GM12878 (cell line): ENCODE measurements around the gene RECQL. TPM values are rescaled to one million over a fixed set of nuclear protein-coding genes. Genes with fewer than 3 reads are reported as not detected.
"Not testable (repeated sequence)": the region's sequence is repeated elsewhere in the genome, so short reads cannot be mapped to it uniquely, and the experiment has no call there.

Source experiments
- ATAC-seq: fragments of 200-7000 bp; cut with Tn5 transposase; 3 replicates; pipeline ENCODE4 v1.9.1; 2020; ENCODE audit warnings: mild to moderate bottlenecking, moderate library complexity
- BruUV-seq: library from RNA; stranded (reverse); fragments of 400-500 nt; replicated peaks from 2 replicates; lab custom pipeline; 2021; lab: Mats Ljungman, UMichigan
- CTCF ChIA-PET: fragments of 300-600 bp; sonication (Branson Sonifier 250); formaldehyde crosslinking; extraction: SDS; loops from one replicate; lab custom pipeline; 2021; ENCODE audit warnings: inconsistent platforms; lab: Yijun Ruan, JAX
- POLR2A ChIA-PET: fragments of 350-600 bp; formaldehyde crosslinking; extraction: SDS; loops from one replicate; lab custom pipeline; 2021; ENCODE audit warnings: inconsistent platforms; lab: Charles Lee
- RAD21 ChIA-PET: fragments of 300-600 bp; sonication (Branson Sonifier 250); formaldehyde crosslinking; loops from one replicate; lab custom pipeline; 2023; ENCODE audit warnings: antibody characterized with exemption; ENCODE audit not compliant: unreplicated experiment; lab: Charles Lee
- SMC1A ChIA-PET: fragments of 300-600 bp; sonication (Branson Sonifier 250); formaldehyde crosslinking; loops from one replicate; lab custom pipeline; 2023; ENCODE audit not compliant: unreplicated experiment, uncharacterized antibody; lab: Charles Lee
- DNase-seq: peaks from one replicate; pipeline ENCODE4 v3.0.0-alpha.2; 2011; ENCODE audit warnings: low read depth, low spot score
- FAIRE-seq: peaks from 3 replicates; lab custom pipeline; 2011; peaks lifted over from hg19 to GRCh38; lab: Jason Lieb, UNC
- H2AFZ ChIP-seq: 2 replicates; pipeline ENCODE4 v1.6.0; 2011; ENCODE audit warnings: low read depth, low read length, control low read depth; ENCODE audit not compliant: control insufficient read depth
- H3K27ac ChIP-seq: 2 replicates; pipeline ENCODE4 v1.5.1; 2011; ENCODE audit warnings: control low read depth; ENCODE audit not compliant: control insufficient read depth, insufficient read depth
- H3K27me3 ChIP-seq, 2 experiments: replicated peaks in 1 of 2; 2 replicates each; pipeline versions ENCODE4 v1.6.0 to v1.6.1; 2011; ENCODE audit warnings: low read length in 1 of 2; ENCODE audit not compliant: control insufficient read depth in 2 of 2, insufficient read depth in 2 of 2
- H3K36me3 ChIP-seq, 2 experiments: 2 replicates each; pipeline ENCODE4 v1.5.1; 2011; ENCODE audit warnings: low read length in 1 of 2; ENCODE audit not compliant: control insufficient read depth in 2 of 2, insufficient read depth in 2 of 2
- H3K4me1 ChIP-seq: 2 replicates; pipeline ENCODE4 v1.6.1; 2011; ENCODE audit warnings: mild to moderate bottlenecking, low read length, moderate library complexity, mixed read lengths; ENCODE audit not compliant: control insufficient read depth, insufficient read depth
- H3K4me2 ChIP-seq: 2 replicates; pipeline ENCODE4 v1.6.0; 2011; ENCODE audit warnings: control low read depth; ENCODE audit not compliant: control insufficient read depth, insufficient read depth
- H3K4me3 ChIP-seq: fragments of 200-600 bp; sonication (generic); 2 replicates; pipeline ENCODE4 v1.5.1; 2016
- H3K79me2 ChIP-seq: 2 replicates; pipeline ENCODE4 v1.6.0; 2011; ENCODE audit warnings: low read length; ENCODE audit not compliant: control insufficient read depth, insufficient read depth
- H3K9ac ChIP-seq: 2 replicates; pipeline ENCODE4 v1.8.0; 2011; ENCODE audit warnings: low read length, control low read depth, mixed read lengths; ENCODE audit not compliant: control insufficient read depth, insufficient read depth
- H3K9me3 ChIP-seq: replicated peaks from 3 replicates; pipeline ENCODE4 v1.5.1; 2011; ENCODE audit warnings: mild to moderate bottlenecking, low read length; ENCODE audit not compliant: control insufficient read depth, insufficient read depth
- H4K20me1 ChIP-seq: 2 replicates; pipeline ENCODE4 v1.6.0; 2011; ENCODE audit not compliant: control insufficient read depth, insufficient read depth
- WGBS: methylation state at CpG from one replicate; pipeline ENCODE4 v1.1.6; 2016; ENCODE audit warnings: low lambda C conversion rate; ENCODE audit not compliant: insufficient replicate concordance, insufficient coverage; ENCODE audit errors: missing lambda C conversion rate; 5-methylcytosine and 5-hydroxymethylcytosine counted together
- in situ Hi-C: fragments of 300-500 bp; cut with MboI; formaldehyde crosslinking; loops from 9 replicates; pipeline ENCODE4 v1.14.3; 2018; ENCODE audit warnings: mixed read lengths
- intact Hi-C: fragments of 100-400 bp; cut with micrococcal nuclease; formaldehyde crosslinking; loops from one replicate; pipeline ENCODE4 v1.14.2; 2022; ENCODE audit not compliant: unreplicated experiment
- polyA plus RNA-seq, 11 experiments: library from polyadenylated mRNA; depleted of rRNA in 4 of 11; unstranded in 6 of 11; stranded (reverse) in 5 of 11; fragments of >200 nt; fragmentation: Nextera tagmentation in 4 of 11; fragmentation: Illumina TruSeq in 1 of 11; extraction: Ambion mirVana in 4 of 11; extraction: Trizol in 1 of 11; gene quantifications; 1 replicate in 1 of 11; 2 replicates in 10 of 11; pipeline versions ENCODE4 v1.2.1 to v1.2.3, GENCODE V29; 2011 to 2016; ENCODE audit warnings: inconsistent platforms in 2 of 11, missing spikeins in 2 of 11, low read depth in 1 of 11
- total RNA-seq, 4 experiments: library from RNA; depleted of rRNA in 3 of 4; stranded (reverse); fragments of >200 nt in 3 of 4; fragmentation: Illumina TruSeq in 1 of 4; extraction: Trizol in 1 of 4; gene quantifications; 2 replicates each; pipeline versions ENCODE4 v1.2.1 to v1.2.3, GENCODE V29; 2013 to 2021

RECQL gene
- total and polyA plus RNA-seq, 10 of the 15 experiments (the other 5 are each of a cell fraction or from before 2014, with no cell fraction given) = 47.4 to 130 (median 70.8) TPM

- H2AFZ ChIP-seq, CTCF ChIA-PET, H3K79me2 ChIP-seq, H3K27me3 ChIP-seq, H3K9me3 ChIP-seq, intact Hi-C loops, H3K4me2 ChIP-seq, RAD21 ChIA-PET, H3K4me3 ChIP-seq, H3K27ac ChIP-seq, in situ Hi-C loops, H3K9ac ChIP-seq, H3K4me1 ChIP-seq, FAIRE-seq, H4K20me1 ChIP-seq, BruUV-seq, DNase-seq, ATAC-seq, POLR2A ChIA-PET, H3K36me3 ChIP-seq: not testable (repeated sequence)
- SMC1A ChIA-PET = interaction anchor here (1.5 kb wide), 1 partner anchor 11 kb away, joined by 3 read pairs; no protein-coding TSS in a partner anchor
- WGBS = 65% methylated on average over 28 of the region's 30 CpGs
Measured at GRCh38 chr12:21419009-21419699, 82.3 kb downstream of the RECQL start.

Other genes with a start within 250 kb of the RECQL start
- gene SLCO1A2, start 166.7 kb downstream of the RECQL start, total RNA-seq (2014; rRNA removed) = not detected in 2 replicates
- not detected in 2 replicates for gene SLCO1A2, start 166.7 kb downstream of the RECQL start, total RNA-seq (2014; rRNA removed; fragmentation: Illumina TruSeq; extraction: Trizol)
- gene SLCO1A2, start 166.7 kb downstream of the RECQL start, total RNA-seq (2021) = not detected in 2 replicates
- gene SLCO1A2, start 166.7 kb downstream of the RECQL start, polyA plus RNA-seq (2011; rRNA removed) = 0.03 TPM in 1 of 2 replicates, not detected in the other
- not detected in 2 replicates for gene SLCO1A2, start 166.7 kb downstream of the RECQL start, polyA plus RNA-seq (2014; fragmentation: Illumina TruSeq; extraction: Trizol)
- gene SLCO1A2, start 166.7 kb downstream of the RECQL start, polyA plus RNA-seq (2014; fragmentation: Nextera tagmentation; extraction: Ambion mirVana) = not detected
- gene SLCO1A2, start 166.7 kb downstream of the RECQL start, polyA plus RNA-seq (2014; rRNA removed) = not detected in 2 replicates
- gene SLCO1A2, start 166.7 kb downstream of the RECQL start, polyA plus RNA-seq (2016; fragmentation: Nextera tagmentation; extraction: Ambion mirVana) = not detected
- gene IAPP, start 128.7 kb downstream of the RECQL start, total RNA-seq (2014; rRNA removed) = not detected in 2 replicates
- gene IAPP, start 128.7 kb downstream of the RECQL start, total RNA-seq (2014; rRNA removed; fragmentation: Illumina TruSeq; extraction: Trizol) = not detected in 2 replicates
- not detected in 2 replicates for gene IAPP, start 128.7 kb downstream of the RECQL start, total RNA-seq (2021)
- gene IAPP, start 128.7 kb downstream of the RECQL start, polyA plus RNA-seq (2011; rRNA removed) = not detected in 2 replicates
- gene IAPP, start 128.7 kb downstream of the RECQL start, polyA plus RNA-seq (2014; fragmentation: Illumina TruSeq; extraction: Trizol) = not detected in 2 replicates
- gene IAPP, start 128.7 kb downstream of the RECQL start, polyA plus RNA-seq (2014; fragmentation: Nextera tagmentation; extraction: Ambion mirVana) = not detected
- gene IAPP, start 128.7 kb downstream of the RECQL start, polyA plus RNA-seq (2014; rRNA removed) = not detected in 2 replicates
- gene IAPP, start 128.7 kb downstream of the RECQL start, polyA plus RNA-seq (2016; fragmentation: Nextera tagmentation; extraction: Ambion mirVana) = not detected
- 11.0 and 15.3 TPM in 2 replicates for gene PYROXD1, start 64.0 kb downstream of the RECQL start, total RNA-seq (2014; rRNA removed)
- gene PYROXD1, start 64.0 kb downstream of the RECQL start, total RNA-seq (2014; rRNA removed; fragmentation: Illumina TruSeq; extraction: Trizol) = 16.3 and 18.2 TPM in 2 replicates
- 18.6 and 20.1 TPM in 2 replicates for gene PYROXD1, start 64.0 kb downstream of the RECQL start, total RNA-seq (2021)
- 22.4 and 38.2 TPM in 2 replicates for gene PYROXD1, start 64.0 kb downstream of the RECQL start, polyA plus RNA-seq (2011; rRNA removed)
- gene PYROXD1, start 64.0 kb downstream of the RECQL start, polyA plus RNA-seq (2014; fragmentation: Illumina TruSeq; extraction: Trizol) = 19.1 and 22.9 TPM in 2 replicates
- gene PYROXD1, start 64.0 kb downstream of the RECQL start, polyA plus RNA-seq (2014; fragmentation: Nextera tagmentation; extraction: Ambion mirVana) = 10 to 100 TPM; 11.6 to 18.0 TPM
- gene PYROXD1, start 64.0 kb downstream of the RECQL start, polyA plus RNA-seq (2014; rRNA removed) = 11.9 and 13.5 TPM in 2 replicates
- gene PYROXD1, start 64.0 kb downstream of the RECQL start, polyA plus RNA-seq (2016; fragmentation: Nextera tagmentation; extraction: Ambion mirVana) = 10 to 100 TPM; 26.8 to 28.3 TPM
- gene GOLT1B, start 154 bp upstream of the RECQL start, total RNA-seq (2014; rRNA removed) = 18.3 and 23.7 TPM in 2 replicates
- gene GOLT1B, start 154 bp upstream of the RECQL start, total RNA-seq (2014; rRNA removed; fragmentation: Illumina TruSeq; extraction: Trizol) = 35.7 and 36.7 TPM in 2 replicates
- 28.7 and 33.5 TPM in 2 replicates for gene GOLT1B, start 154 bp upstream of the RECQL start, total RNA-seq (2021)
- gene GOLT1B, start 154 bp upstream of the RECQL start, polyA plus RNA-seq (2011; rRNA removed) = 28.7 and 45.5 TPM in 2 replicates
- 29.1 and 47.3 TPM in 2 replicates for gene GOLT1B, start 154 bp upstream of the RECQL start, polyA plus RNA-seq (2014; fragmentation: Illumina TruSeq; extraction: Trizol)
- gene GOLT1B, start 154 bp upstream of the RECQL start, polyA plus RNA-seq (2014; fragmentation: Nextera tagmentation; extraction: Ambion mirVana) = 10 to 100 TPM; 60.0 to 77.4 TPM
- 18.4 and 21.0 TPM in 2 replicates for gene GOLT1B, start 154 bp upstream of the RECQL start, polyA plus RNA-seq (2014; rRNA removed)
- gene GOLT1B, start 154 bp upstream of the RECQL start, polyA plus RNA-seq (2016; fragmentation: Nextera tagmentation; extraction: Ambion mirVana) = 10 to 100 TPM; 51.1 to 58.2 TPM
- not detected in 2 replicates for gene SPX, start 24.7 kb upstream of the RECQL start, total RNA-seq (2014; rRNA removed)
- gene SPX, start 24.7 kb upstream of the RECQL start, total RNA-seq (2014; rRNA removed; fragmentation: Illumina TruSeq; extraction: Trizol) = not detected in 2 replicates
- gene SPX, start 24.7 kb upstream of the RECQL start, total RNA-seq (2021) = 0.11 TPM in 1 of 2 replicates, not detected in the other
- 0.05 and 0.12 TPM in 2 replicates for gene SPX, start 24.7 kb upstream of the RECQL start, polyA plus RNA-seq (2011; rRNA removed)
- gene SPX, start 24.7 kb upstream of the RECQL start, polyA plus RNA-seq (2014; fragmentation: Illumina TruSeq; extraction: Trizol) = not detected in 2 replicates
- under 1 TPM in 1 of 2 experiments, not detected in 1; 0.05 TPM for gene SPX, start 24.7 kb upstream of the RECQL start, polyA plus RNA-seq (2014; fragmentation: Nextera tagmentation; extraction: Ambion mirVana)
- not detected in 2 replicates for gene SPX, start 24.7 kb upstream of the RECQL start, polyA plus RNA-seq (2014; rRNA removed)
- gene SPX, start 24.7 kb upstream of the RECQL start, polyA plus RNA-seq (2016; fragmentation: Nextera tagmentation; extraction: Ambion mirVana) = not detected
- gene GYS2, start 103.2 kb upstream of the RECQL start, total RNA-seq (2014; rRNA removed) = not detected in 2 replicates
- gene GYS2, start 103.2 kb upstream of the RECQL start, total RNA-seq (2014; rRNA removed; fragmentation: Illumina TruSeq; extraction: Trizol) = not detected in 2 replicates
- gene GYS2, start 103.2 kb upstream of the RECQL start, total RNA-seq (2021) = not detected in 2 replicates
- not detected in 2 replicates for gene GYS2, start 103.2 kb upstream of the RECQL start, polyA plus RNA-seq (2011; rRNA removed)
- not detected in 2 replicates for gene GYS2, start 103.2 kb upstream of the RECQL start, polyA plus RNA-seq (2014; fragmentation: Illumina TruSeq; extraction: Trizol)
- not detected for gene GYS2, start 103.2 kb upstream of the RECQL start, polyA plus RNA-seq (2014; fragmentation: Nextera tagmentation; extraction: Ambion mirVana)
- gene GYS2, start 103.2 kb upstream of the RECQL start, polyA plus RNA-seq (2014; rRNA removed) = not detected in 2 replicates
- gene GYS2, start 103.2 kb upstream of the RECQL start, polyA plus RNA-seq (2016; fragmentation: Nextera tagmentation; extraction: Ambion mirVana) = not detected
- gene LDHB, start 156.2 kb upstream of the RECQL start, total RNA-seq (2014; rRNA removed) = 800 and 1,059 TPM in 2 replicates
- 1,225 and 1,228 TPM in 2 replicates for gene LDHB, start 156.2 kb upstream of the RECQL start, total RNA-seq (2014; rRNA removed; fragmentation: Illumina TruSeq; extraction: Trizol)
- gene LDHB, start 156.2 kb upstream of the RECQL start, total RNA-seq (2021) = 1,270 and 1,289 TPM in 2 replicates
- 1,442 and 2,024 TPM in 2 replicates for gene LDHB, start 156.2 kb upstream of the RECQL start, polyA plus RNA-seq (2011; rRNA removed)
- gene LDHB, start 156.2 kb upstream of the RECQL start, polyA plus RNA-seq (2014; fragmentation: Illumina TruSeq; extraction: Trizol) = 1,254 and 1,609 TPM in 2 replicates
- gene LDHB, start 156.2 kb upstream of the RECQL start, polyA plus RNA-seq (2014; fragmentation: Nextera tagmentation; extraction: Ambion mirVana) = 1,000 to 10,000 TPM; 3,645 to 3,692 TPM
- gene LDHB, start 156.2 kb upstream of the RECQL start, polyA plus RNA-seq (2014; rRNA removed) = 902 and 986 TPM in 2 replicates
- gene LDHB, start 156.2 kb upstream of the RECQL start, polyA plus RNA-seq (2016; fragmentation: Nextera tagmentation; extraction: Ambion mirVana) = 1,000 to 10,000 TPM; 1,711 to 1,747 TPM